Hindlimb muscle (tissue), 1 donor: ENCODE measurements around the gene ZRANB3. TPM values are rescaled to one million over a fixed set of nuclear protein-coding genes. Genes with fewer than 3 reads are reported as not detected.

Source experiments
- DNase-seq: peaks from one replicate; pipeline ENCODE4 v3.0.0-alpha.2; 2013
- polyA plus RNA-seq: library from polyadenylated mRNA; unstranded; fragments of 120-200 nt; gene quantifications from one replicate; pipeline ENCODE4 v1.2.1, GENCODE V29; 2013; ENCODE audit not compliant: insufficient read length

Gene ZRANB3
- polyA plus RNA-seq, 1 donor, result 8.0 TPM

GRCh38 chr2:135246711-135247270 is 284.2 kb downstream of the ZRANB3 start:
- no peak for DNase-seq

GRCh38 chr2:135245071-135245470 is 285.9 kb downstream of the ZRANB3 start:
- no peak for DNase-seq

- DNase-seq, result no peak
Measured at GRCh38 chr2:135238651-135239050, 292.4 kb downstream of the ZRANB3 start.

GRCh38 chr2:135230150-135230549 is 300.9 kb downstream of the ZRANB3 start:
- DNase-seq, result no peak

- DNase-seq, result no peak
Measured at GRCh38 chr2:135227386-135227785, 303.6 kb downstream of the ZRANB3 start.

GRCh38 chr2:135226961-135227360 is 304.1 kb downstream of the ZRANB3 start:
- DNase-seq, result no peak

- no peak for DNase-seq
Measured at GRCh38 chr2:135225781-135226180, 305.2 kb downstream of the ZRANB3 start.

- no peak for DNase-seq
Measured at GRCh38 chr2:135219226-135219625, 311.8 kb downstream of the ZRANB3 start.

GRCh38 chr2:135218426-135218825 is 312.6 kb downstream of the ZRANB3 start:
- DNase-seq, result no peak

GRCh38 chr2:135212757-135213156 is 318.3 kb downstream of the ZRANB3 start:
- DNase-seq, result no peak

GRCh38 chr2:135208016-135208415 is 323.0 kb downstream of the ZRANB3 start:
- DNase-seq, result no peak

- no peak for DNase-seq
Measured at GRCh38 chr2:135203944-135204343, 327.1 kb downstream of the ZRANB3 start.

- no peak for DNase-seq
Measured at GRCh38 chr2:135202751-135203150, 328.3 kb downstream of the ZRANB3 start.

- DNase-seq, result no peak
Measured at GRCh38 chr2:135198481-135198880, 332.5 kb downstream of the ZRANB3 start.

GRCh38 chr2:135190799-135191198 is 340.2 kb downstream of the ZRANB3 start:
- no peak for DNase-seq

- DNase-seq, result no peak
Measured at GRCh38 chr2:135189148-135189547, 341.9 kb downstream of the ZRANB3 start.

GRCh38 chr2:135187270-135187669 is 343.7 kb downstream of the ZRANB3 start:
- DNase-seq, result no peak

- DNase-seq, result no peak
Measured at GRCh38 chr2:135186054-135186453, 345.0 kb downstream of the ZRANB3 start.

- DNase-seq, result no peak
Measured at GRCh38 chr2:135183822-135184221, 347.2 kb downstream of the ZRANB3 start.

- DNase-seq, result no peak
Measured at GRCh38 chr2:135182601-135183000, 348.4 kb downstream of the ZRANB3 start.

- DNase-seq, result no peak
Measured at GRCh38 chr2:135182190-135182589, 348.8 kb downstream of the ZRANB3 start.

- no peak for DNase-seq
Measured at GRCh38 chr2:135179689-135180088, 351.3 kb downstream of the ZRANB3 start.

- DNase-seq, result no peak
Measured at GRCh38 chr2:135175177-135175576, 355.8 kb downstream of the ZRANB3 start.

- no peak for DNase-seq
Measured at GRCh38 chr2:135174810-135175093, 356.3 kb downstream of the ZRANB3 start.

- DNase-seq, result no peak
Measured at GRCh38 chr2:135174049-135174809, 356.8 kb downstream of the ZRANB3 start.
